Measurements from ENCODE around the gene BCL2L14. TPM values are rescaled to one million over a fixed set of nuclear protein-coding genes. Genes with fewer than 3 reads are reported as not detected.

BCL2L14 gene
- total and polyA plus RNA-seq, 9 of the 15 experiments (the other 6 are each of a cell fraction or from before 2014, with no cell fraction given): not detected

- TF ChIP-seq RREB1 (CRISPR knock-in tag; IDR thresholded peaks at IDR 0.05) (no peak), SRSF7 (optimal IDR thresholded peaks at IDR 0.05; ENCODE audit: low read depth, low read length) (no peak), MECOM (CRISPR knock-in tag; IDR thresholded peaks at IDR 0.05) (no peak), ZNF75A (CRISPR knock-in tag; IDR thresholded peaks at IDR 0.05) (no peak)
These were observed 52.4 kb downstream of the BCL2L14 start (continued) for GRCh38 chr12:12123036-12123604.

GRCh38 chr12:12126551-12126950 is 55.8 kb downstream of the BCL2L14 start:
- ChIA-PET POLR2A (interaction anchor here (0.6 kb wide), 2 partner anchors 19 to 172 kb away, joined by 4 to 6 read pairs; no protein-coding TSS in a partner anchor), CTCF (ENCODE audit: low intra/inter-chr PET ratio) (no interaction called here)
- Histone ChIP-seq H3K4me3 (no peak overlapping the region), H3K9me1 (ENCODE audit: control insufficient read depth, insufficient read depth, low read length) (no peaks in the 10 kb centered on the region), H3K36me3 (ENCODE audit: control insufficient read depth, insufficient read depth, low read length) (peaks cover 57% of the 10 kb centered on the region; the same call in 2 of the 3 replicates), H3K4me1 (replicated peaks in 1 of 2; ENCODE audit: control insufficient read depth in 2 of 2, insufficient read depth in 2 of 2, low read length in 2 of 2) (peaks cover 0 to 6% of the 10 kb centered on the region in 2 experiments; a peak in 1 of 5 replicates), H3K79me2 (ENCODE audit: control insufficient read depth, insufficient read depth, low read length) (no peaks in the 10 kb centered on the region), H4K20me1 (replicated peaks; ENCODE audit: control insufficient read depth, insufficient read depth, low read length) (peaks cover 4% of the 10 kb centered on the region; the same call in 1 of the 2 replicates), H3K9ac (ENCODE audit: insufficient read depth in 1 of 2, low read depth in 2 of 2, low read length in 2 of 2) (no peak overlapping the region), H3K4me2 (ENCODE audit: insufficient read depth, low read length) (no peak overlapping the region), H2AFZ (ENCODE audit: low read depth, low read length) (no peak overlapping the region), H3K27ac (ENCODE audit: extremely low read depth, low read depth, low read length) (no peak overlapping the region), H3K9me3 (replicated peaks; ENCODE audit: control insufficient read depth, insufficient read depth, low read depth, low read length) (no peaks in the 10 kb centered on the region), H3K27me3 (ENCODE audit: control insufficient read depth in 2 of 2, insufficient read depth in 2 of 2, low read length in 2 of 2) (no peaks in the 10 kb centered on the region)
- FAIRE-seq: no peak
- intact Hi-C loops (cut with micrococcal nuclease): no loop called here
- no peak for TF ChIP-seq MLLT1 (IDR thresholded peaks at IDR 0.05)
- TF ChIP-seq MNT (conservative IDR thresholded peaks at IDR 0.05): no peak
- no peak for TF ChIP-seq JUN (IDR thresholded peaks at IDR 0.05; ENCODE audit: borderline replicate concordance, low read depth, low read length)
- TF ChIP-seq JUN (CRISPR knock-in tag; IDR thresholded peaks at IDR 0.05; ENCODE audit: borderline replicate concordance): no peak
- no peak for TF ChIP-seq PREB (CRISPR knock-in tag; IDR thresholded peaks at IDR 0.05)
- no peak for TF ChIP-seq COPS2 (conservative IDR thresholded peaks at IDR 0.05)
- TF ChIP-seq FOXJ3 (CRISPR knock-in tag; IDR thresholded peaks at IDR 0.05): no peak
- BruUV-seq (replicated peaks): no TSS peak
- WGBS (ENCODE audit: insufficient coverage, low coverage, missing lambda C conversion rate): 66% methylated on average over 4 of the region's 4 CpGs
- in situ Hi-C loops (cut with MboI): no loop called here
- DNase-seq (ENCODE audit: extremely low read depth in 1 of 4, low spot score in 3 of 4): no peak
- ATAC-seq: no peak

Measured in K562 (cell line).